ENCODE measurements around the gene FNDC8. TPM values are rescaled to one million over a fixed set of nuclear protein-coding genes. Genes with fewer than 3 reads are reported as not detected.

The FNDC8 gene
- not detected for total RNA-seq
- long read RNA-seq: 0 reads

- intact Hi-C loops (cut with micrococcal nuclease): no loop called here
- no peak for ATAC-seq
- DNase-seq: no peak
These were observed at the start of gene FNDC8 for GRCh38 chr17:35121315-35121714. Gene FNDC8, plus strand, starts transcription at chr17:35121615. Its CDS starts 79 bp downstream, at chr17:35121694.

GRCh38 chr17:35073183-35073790, 48.1 kb upstream of the FNDC8 start:
- intact Hi-C loops (cut with micrococcal nuclease): no loop called here
- DNase-seq: no peak
- no peak for ATAC-seq

DNA sequence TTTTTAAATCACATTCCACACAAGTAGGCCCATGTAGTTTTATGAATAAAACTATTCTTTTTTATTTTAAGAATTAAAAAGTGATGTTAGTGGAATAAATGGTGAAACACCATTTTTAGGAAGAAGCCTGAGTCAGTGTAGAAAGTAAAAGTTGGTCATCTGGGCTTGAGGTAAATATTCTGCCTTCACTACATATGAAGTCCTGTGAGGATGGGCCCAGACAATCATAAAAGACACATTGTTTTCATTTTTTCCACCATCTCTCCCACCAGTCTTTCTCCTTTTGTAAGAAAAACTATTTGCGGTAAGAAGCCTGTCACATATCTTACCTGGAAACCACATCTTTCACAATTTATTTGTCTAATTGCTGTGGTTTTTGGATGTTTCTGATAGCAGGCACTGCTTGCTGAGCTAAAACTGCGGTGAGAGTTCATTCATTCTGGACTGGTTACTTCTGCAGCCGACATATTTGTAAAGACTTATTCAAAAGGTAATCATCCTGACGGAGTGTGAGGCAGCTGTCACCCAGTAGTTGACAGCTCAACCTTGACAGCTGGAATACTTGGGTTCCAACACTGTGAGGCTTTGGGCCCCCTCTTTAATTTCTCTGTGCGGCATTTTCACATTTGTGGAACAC, 47.3 kb upstream of the FNDC8 start:
- intact Hi-C loops (cut with micrococcal nuclease): no loop called here
- ATAC-seq: no peak

GRCh38 chr17:35074711-35075707, 46.4 kb upstream of the FNDC8 start:
- ATAC-seq (no peak), DNase-seq (no peak)
- intact Hi-C loops (cut with micrococcal nuclease): no loop called here

More for the DNA sequence above, 47.3 kb upstream of the FNDC8 start:
- no peak for DNase-seq

DNA sequence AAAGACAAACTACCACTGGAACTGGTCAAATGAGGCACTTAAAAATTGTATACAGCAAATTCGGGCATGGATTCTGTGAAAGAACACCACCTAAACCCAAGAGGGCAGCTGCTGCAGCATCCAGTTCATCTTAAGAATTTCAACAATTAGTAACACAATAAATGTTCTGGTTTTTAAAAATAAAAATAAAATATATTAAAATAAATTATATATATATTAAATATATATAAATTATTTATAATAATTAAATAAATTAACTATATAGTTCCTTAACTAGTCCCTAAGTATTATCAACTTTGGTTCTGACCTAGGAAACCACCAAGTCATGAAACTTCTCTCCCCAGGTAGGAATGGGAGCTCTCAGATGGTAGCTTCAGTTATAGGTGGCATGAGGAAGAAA, 44.5 kb upstream of the FNDC8 start:
- ATAC-seq (no peak), DNase-seq (no peak)
- intact Hi-C loops (cut with micrococcal nuclease): no loop called here

- no peak for ATAC-seq
- DNase-seq: no peak
- intact Hi-C loops (cut with micrococcal nuclease): no loop called here
These were observed 41.6 kb upstream of the FNDC8 start for GRCh38 chr17:35079547-35080423.

GRCh38 chr17:35080536-35080935, 40.9 kb upstream of the FNDC8 start:
- no peak for DNase-seq
- intact Hi-C loops (cut with micrococcal nuclease): no loop called here
- ATAC-seq: no peak

DNA sequence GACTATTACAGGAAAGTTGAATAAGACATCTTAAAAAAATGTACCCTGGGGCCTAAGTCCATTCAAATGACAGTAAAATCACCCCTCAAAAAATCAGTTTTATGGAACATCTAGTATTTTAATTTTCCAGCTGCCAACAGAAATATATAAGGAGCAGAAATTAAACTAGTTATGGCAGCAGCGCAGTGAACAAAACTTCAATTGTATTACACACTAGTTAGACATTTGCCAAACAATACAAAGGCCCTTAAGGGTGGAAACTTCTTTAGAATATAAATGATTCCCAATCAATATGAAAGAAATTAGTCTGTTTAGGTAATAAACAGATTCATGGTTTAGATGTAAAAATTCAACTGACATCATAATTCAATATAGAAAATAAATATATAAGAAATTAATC, 39.8 kb upstream of the FNDC8 start:
- no peak for DNase-seq
- no peak for ATAC-seq
- intact Hi-C loops (cut with micrococcal nuclease): no loop called here

DNA sequence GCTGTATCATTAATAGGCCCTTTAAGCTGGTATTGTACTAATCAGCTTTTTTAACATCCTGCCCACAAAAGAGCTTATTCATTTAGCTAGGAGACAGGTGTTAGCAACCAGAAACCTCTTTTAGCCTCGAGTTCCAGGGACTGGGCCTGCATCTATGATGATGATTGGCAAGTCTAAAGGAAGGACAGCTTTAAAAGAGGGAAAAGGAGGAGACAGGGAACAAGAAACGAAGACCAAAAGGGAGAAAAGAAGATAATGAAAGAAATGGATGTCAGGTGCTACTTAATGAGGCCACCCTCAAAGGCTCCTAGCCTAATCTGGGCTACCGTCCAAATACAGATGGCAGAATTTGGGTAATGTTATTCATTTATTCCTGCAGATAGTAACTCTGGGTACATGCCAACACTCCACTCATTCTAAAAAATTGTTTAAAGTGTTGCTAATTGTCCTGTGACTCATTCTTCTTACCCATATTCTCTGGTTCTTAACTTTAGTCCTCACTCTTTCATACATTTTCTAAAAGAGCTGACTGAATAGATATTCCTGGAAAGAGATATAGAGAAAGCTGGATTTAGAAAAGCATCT, 39.2 kb upstream of the FNDC8 start:
- ATAC-seq (no peak), DNase-seq (no peak)
- intact Hi-C loops (cut with micrococcal nuclease): no loop called here

- DNase-seq (no peak), ATAC-seq (no peak)
- intact Hi-C loops (cut with micrococcal nuclease): no loop called here
These were observed 38.3 kb upstream of the FNDC8 start for GRCh38 chr17:35083071-35083470.

DNA sequence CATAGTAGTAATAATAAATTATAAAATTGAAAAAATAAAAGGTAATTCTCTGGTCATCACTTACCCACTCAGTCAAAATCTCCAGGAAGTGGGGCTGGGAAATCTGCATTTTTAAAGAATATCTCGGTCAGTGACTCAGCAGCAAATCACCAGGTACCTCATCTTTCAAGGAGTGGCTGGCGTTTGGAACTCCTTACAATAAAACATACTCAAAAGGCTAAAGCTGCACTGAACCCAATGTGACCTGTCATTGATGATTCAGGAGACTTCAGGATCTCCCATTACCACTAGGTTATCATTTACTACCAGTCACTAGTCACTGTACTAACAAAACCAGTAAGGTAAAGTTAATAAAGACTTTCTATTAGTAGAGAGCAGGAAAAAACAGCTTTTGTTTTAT, 36.4 kb upstream of the FNDC8 start:
- no peak for DNase-seq
- intact Hi-C loops (cut with micrococcal nuclease): no loop called here
- no peak for ATAC-seq

DNA sequence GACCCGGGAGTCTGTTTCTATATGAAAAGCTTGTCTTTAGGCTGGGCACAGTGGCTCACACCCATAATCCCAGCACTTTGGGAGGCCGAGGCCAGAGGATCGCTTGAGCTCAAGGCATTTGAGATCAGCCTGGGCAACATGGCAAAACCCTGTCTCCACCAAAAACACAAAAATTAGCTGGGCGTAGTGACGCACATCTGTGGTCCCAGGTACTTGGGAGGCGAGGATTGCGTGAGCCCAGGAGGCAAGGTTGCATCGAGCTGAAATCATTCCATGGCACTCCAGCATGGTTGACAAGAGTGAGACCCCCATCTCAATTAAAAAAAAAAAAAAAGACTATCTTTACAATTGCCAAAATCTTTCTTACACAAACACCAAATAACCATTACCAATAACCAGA, 35.3 kb upstream of the FNDC8 start:
- DNase-seq (no peak), ATAC-seq (no peak)
- intact Hi-C loops (cut with micrococcal nuclease): no loop called here

GRCh38 chr17:35086931-35087573, 34.4 kb upstream of the FNDC8 start:
- DNase-seq (no peak), ATAC-seq (no peak)
- intact Hi-C loops (cut with micrococcal nuclease): no loop called here

GRCh38 chr17:35087731-35088355, 33.6 kb upstream of the FNDC8 start:
- intact Hi-C loops (cut with micrococcal nuclease): no loop called here
- DNase-seq: no peak
- no peak for ATAC-seq

DNA sequence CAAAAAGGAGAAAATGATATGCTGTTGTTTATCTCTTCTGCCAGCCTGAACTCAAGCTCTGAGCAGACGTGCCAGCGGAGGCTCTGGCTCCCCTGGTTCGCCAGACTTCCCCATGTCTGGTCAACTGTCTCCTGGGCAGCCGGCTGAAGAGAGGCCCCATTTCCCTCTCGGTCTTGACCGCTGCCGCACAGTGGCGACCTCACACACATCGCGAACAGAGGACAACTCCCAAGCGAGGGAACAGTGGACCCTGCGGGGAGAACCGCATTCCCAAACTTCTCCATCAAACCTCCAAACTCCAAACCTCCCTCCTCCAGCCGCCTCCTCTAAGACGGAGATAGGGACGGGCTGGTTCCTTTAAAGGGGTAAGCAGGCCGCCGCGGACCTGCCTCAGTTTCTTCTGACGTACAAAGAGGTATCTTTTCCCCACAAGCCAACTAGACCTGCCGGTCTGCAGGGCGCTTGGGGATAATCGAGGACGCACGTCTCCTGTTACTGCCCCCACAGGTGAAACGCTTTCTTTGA, 33.0 kb upstream of the FNDC8 start:
- intact Hi-C loops (cut with micrococcal nuclease): no loop called here
- DNase-seq (peak; percentile 72), ATAC-seq (peak; percentile 76)

GRCh38 chr17:35088881-35089585, 32.4 kb upstream of the FNDC8 start:
- ATAC-seq (peak; percentile 98), DNase-seq (peak; percentile 93)
- intact Hi-C loops (cut with micrococcal nuclease): no loop called here
